ENCODE data around the gene TBX4. TPM values are rescaled to one million over a fixed set of nuclear protein-coding genes. Genes with fewer than 3 reads are reported as not detected.

Gene TBX4
- total RNA-seq, 4 donors from 2014 or later = not detected

GRCh38 chr17:61456688-61457225 lies 4.5 kb downstream of the TBX4 start:
- peaks cover 0 to 10% of the 10 kb centered on the region in 2 donors for H3K4me1 ChIP-seq
- H3K36me3 ChIP-seq = no peaks in the 10 kb centered on the region
- peaks cover 22 to 61% of the 10 kb centered on the region in 2 donors for H3K27me3 ChIP-seq
- intact Hi-C loops (cut with DNase I; ENCODE audit: low total_unique reads) = no loop called here
- H3K4me3 ChIP-seq = no peak overlapping the region
- H3K9me3 ChIP-seq = no peaks in the 10 kb centered on the region
- no peak for TF ChIP-seq POLR2A (IDR thresholded peaks at IDR 0.05)
- no peak for TF ChIP-seq CTCF (IDR thresholded peaks at IDR 0.05)
- no peak overlapping the region for H3K27ac ChIP-seq
- no peak for DNase-seq

GRCh38 chr17:61457226-61457983 lies 5.2 kb downstream of the TBX4 start:
- H3K4me3 ChIP-seq = no peak overlapping the region

GRCh38 chr17:61458000-61458399 lies 5.8 kb downstream of the TBX4 start:
- Histone ChIP-seq H3K27me3 (peaks cover 12 to 55% of the 10 kb centered on the region in 2 donors), H3K4me3 (no peak overlapping the region), H3K4me1 (peaks cover 0 to 8% of the 10 kb centered on the region in 2 donors), H3K9me3 (no peaks in the 10 kb centered on the region), H3K27ac (no peak overlapping the region), H3K36me3 (no peaks in the 10 kb centered on the region)
- no peak for DNase-seq
- intact Hi-C loops (cut with DNase I; ENCODE audit: low total_unique reads) = no loop called here
- no peak for TF ChIP-seq CTCF (IDR thresholded peaks at IDR 0.05)
- TF ChIP-seq POLR2A (IDR thresholded peaks at IDR 0.05) = no peak

More at GRCh38 chr17:61457226-61457983, 5.2 kb downstream of the TBX4 start:
- DNase-seq = no peak
- Histone ChIP-seq H3K27ac (no peak overlapping the region), H3K36me3 (no peaks in the 10 kb centered on the region), H3K27me3 (peaks cover 15 to 60% of the 10 kb centered on the region in 2 donors), H3K9me3 (no peaks in the 10 kb centered on the region), H3K4me1 (peaks cover 0 to 10% of the 10 kb centered on the region in 2 donors)
- no peak for TF ChIP-seq POLR2A (IDR thresholded peaks at IDR 0.05)
- intact Hi-C loops (cut with DNase I; ENCODE audit: low total_unique reads) = no loop called here

GRCh38 chr17:61458421-61459141 lies 6.4 kb downstream of the TBX4 start:
- no peak overlapping the region for H3K4me3 ChIP-seq
- intact Hi-C loops (cut with DNase I; ENCODE audit: low total_unique reads) = no loop called here
- H3K27ac ChIP-seq = no peak overlapping the region
- no peaks in the 10 kb centered on the region for H3K9me3 ChIP-seq
- H3K36me3 ChIP-seq = no peaks in the 10 kb centered on the region
- H3K27me3 ChIP-seq = peaks cover 12 to 50% of the 10 kb centered on the region in 2 donors
- no peak for DNase-seq
- peaks cover 0 to 8% of the 10 kb centered on the region in 2 donors for H3K4me1 ChIP-seq
- TF ChIP-seq POLR2A (IDR thresholded peaks at IDR 0.05) = no peak
- TF ChIP-seq CTCF (IDR thresholded peaks at IDR 0.05) = no peak

GRCh38 chr17:61459142-61459809 lies 7.1 kb downstream of the TBX4 start:
- no peak for DNase-seq
- peaks cover 0 to 8% of the 10 kb centered on the region in 2 donors for H3K4me1 ChIP-seq
- H3K36me3 ChIP-seq = no peaks in the 10 kb centered on the region
- intact Hi-C loops (cut with DNase I; ENCODE audit: low total_unique reads) = no loop called here
- no peak overlapping the region for H3K4me3 ChIP-seq
- H3K27ac ChIP-seq = no peak overlapping the region
- H3K27me3 ChIP-seq = peaks cover 9 to 43% of the 10 kb centered on the region in 2 donors
- no peaks in the 10 kb centered on the region for H3K9me3 ChIP-seq
- TF ChIP-seq CTCF (IDR thresholded peaks at IDR 0.05) (no peak), POLR2A (IDR thresholded peaks at IDR 0.05) (no peak)
